GM18951 (cell line): ENCODE results near the gene CRPPA.

Experiments
- POLR2A ChIP-seq: IDR thresholded peaks from 4 replicates; pipeline ENCODE4 v1.6.1; 2011; ENCODE audit warnings: mild to moderate bottlenecking; ENCODE audit not compliant: insufficient read length, insufficient read depth; ENCODE audit errors: extremely low read depth
- in situ Hi-C: fragments of 300-500 bp; cut with MboI; formaldehyde crosslinking; loops from one replicate; pipeline ENCODE4 v1.12.0; 2022; ENCODE audit warnings: low sequenced_read_pairs, mixed read lengths, inconsistent platforms; ENCODE audit not compliant: unreplicated experiment

The CRPPA gene

DNA sequence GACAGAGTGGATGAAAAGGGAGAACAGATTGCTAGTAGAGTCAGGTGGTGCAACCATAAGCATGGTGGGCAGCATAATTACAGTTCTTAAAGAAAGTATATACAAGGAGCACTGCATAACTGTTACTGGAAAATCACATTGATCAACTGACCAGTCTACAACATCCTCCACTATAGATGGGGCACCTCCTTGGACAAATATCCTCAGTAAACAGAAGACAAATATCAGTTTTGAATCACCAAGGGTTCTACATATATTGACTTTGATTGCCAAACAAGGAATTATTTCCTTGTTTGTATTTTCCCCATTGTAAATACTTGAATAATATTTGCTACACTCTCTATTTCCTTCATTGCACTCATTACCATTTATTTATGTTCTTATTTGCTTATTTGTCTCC is 17.6 kb upstream of the CRPPA start:
- TF ChIP-seq POLR2A, result no peak
- in situ Hi-C loops, result no loop called here

DNA sequence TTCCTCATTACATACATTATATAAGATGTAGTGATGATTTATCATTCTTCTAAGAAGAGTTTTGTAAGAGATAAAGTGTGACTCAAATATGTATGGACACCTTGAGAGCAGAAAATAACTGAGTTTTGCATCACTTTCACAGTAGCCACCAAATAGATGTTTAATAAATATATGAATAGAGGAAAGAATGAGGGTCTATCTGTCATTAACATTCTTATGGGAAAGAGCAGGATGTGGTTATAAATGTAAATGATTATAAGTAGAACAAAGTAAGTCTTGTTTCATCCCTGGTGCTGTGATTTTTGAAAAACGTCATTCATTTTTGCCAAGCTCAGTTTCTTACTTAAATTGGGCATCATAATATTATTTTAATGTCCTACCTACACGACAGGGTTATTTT is 15.0 kb upstream of the CRPPA start:
- in situ Hi-C loops, result no loop called here
- TF ChIP-seq POLR2A, result no peak

DNA sequence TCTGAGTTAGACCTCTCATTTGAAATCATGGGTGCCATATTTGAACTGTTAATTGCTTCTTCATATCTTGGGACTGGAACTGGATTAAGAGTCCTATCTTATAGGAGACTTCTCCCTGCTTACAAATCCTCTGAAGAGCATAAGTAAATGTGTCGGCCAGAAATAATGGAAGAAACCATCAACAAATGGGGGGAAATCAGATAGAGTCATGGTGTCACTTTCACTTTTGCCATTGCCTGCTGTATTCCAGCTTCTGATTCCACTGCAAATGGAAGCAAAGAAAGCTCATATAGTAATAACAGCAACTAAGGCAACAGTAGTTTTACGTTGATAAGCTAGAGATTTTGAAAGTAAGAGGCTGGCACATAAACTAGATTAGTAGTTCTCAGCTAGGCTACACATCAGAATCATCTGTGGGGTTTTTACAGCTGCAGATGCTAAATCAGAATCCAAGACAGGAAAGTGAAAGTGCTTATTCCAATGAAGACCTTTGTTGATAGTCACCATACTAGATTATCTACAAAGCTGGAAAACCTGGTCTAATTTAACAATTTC is 12.3 kb upstream of the CRPPA start:
- TF ChIP-seq POLR2A, result no peak
- in situ Hi-C loops, result no loop called here

DNA sequence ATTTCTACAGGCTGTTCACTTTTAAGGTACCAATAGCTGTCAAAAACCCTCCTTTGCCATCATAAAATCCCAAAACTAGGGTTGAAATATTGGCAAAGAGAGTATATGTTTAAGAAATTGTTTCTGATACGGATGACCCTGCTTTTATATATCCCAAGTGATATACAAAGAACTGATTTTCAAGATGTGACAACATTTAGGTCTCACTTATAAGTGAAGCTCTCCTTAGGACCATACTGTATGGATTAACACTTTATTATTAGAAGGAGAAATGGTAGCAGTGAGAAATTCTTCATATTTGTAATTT is 11.0 kb upstream of the CRPPA start:
- in situ Hi-C loops, result no loop called here

DNA sequence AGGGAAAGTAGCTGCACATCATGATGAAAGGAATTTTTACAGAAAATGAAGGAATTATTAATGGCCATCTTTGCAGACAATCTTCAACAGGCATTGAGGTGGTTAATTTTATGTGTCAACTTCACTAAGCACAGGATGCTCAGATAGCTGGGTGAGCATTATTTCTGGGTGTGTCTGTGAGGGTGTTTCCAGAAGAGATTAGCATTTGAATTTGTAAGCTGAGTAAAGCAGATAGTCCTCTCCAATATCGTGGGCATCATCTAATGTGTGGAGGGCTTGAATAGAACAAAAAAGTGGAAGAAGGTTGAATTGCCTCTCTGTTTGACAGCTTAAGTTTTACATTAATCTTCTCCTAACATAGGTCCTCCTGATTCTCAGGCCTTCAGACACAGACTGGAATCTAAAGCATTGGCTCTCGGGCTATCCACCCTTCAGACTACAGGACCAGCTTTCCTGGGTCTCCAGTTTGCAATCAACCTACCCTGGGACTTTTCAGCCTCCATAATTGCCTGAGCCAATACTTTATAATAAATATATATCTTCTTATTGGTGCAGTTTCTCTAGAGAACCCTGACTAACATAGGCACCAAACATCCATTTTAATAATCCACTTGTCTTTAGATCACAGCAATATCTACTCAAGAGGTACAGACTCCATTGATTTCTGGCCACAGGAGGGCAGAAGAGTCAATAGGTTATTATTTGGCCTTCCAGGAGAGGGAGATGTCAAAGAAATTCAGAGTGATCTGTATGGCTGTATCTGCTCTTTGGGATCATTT is 10.5 kb upstream of the CRPPA start:
- TF ChIP-seq POLR2A, result no peak
- in situ Hi-C loops, result no loop called here

More for the DNA sequence above, 11.0 kb upstream of the CRPPA start:
- no peak for TF ChIP-seq POLR2A

DNA sequence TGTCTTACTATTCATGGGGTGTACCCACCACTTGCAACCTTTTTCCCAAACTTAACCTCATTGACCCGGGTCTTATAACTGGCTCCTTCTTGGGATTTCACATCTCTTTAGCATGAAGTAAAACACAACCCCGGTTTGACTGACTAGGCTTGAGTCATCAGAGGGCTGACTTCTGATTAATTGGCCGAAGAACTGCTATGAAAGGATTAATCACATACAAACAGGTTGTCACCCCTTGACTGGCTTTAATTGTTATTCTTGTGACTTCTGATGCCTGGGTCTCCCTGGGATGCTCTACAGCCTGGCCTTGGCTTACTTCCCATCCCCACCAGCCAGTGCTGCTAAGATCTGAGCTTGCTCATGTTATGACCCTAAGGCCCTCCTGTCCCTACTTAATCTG is 8.8 kb upstream of the CRPPA start:
- TF ChIP-seq POLR2A, result no peak
- in situ Hi-C loops, result no loop called here

DNA sequence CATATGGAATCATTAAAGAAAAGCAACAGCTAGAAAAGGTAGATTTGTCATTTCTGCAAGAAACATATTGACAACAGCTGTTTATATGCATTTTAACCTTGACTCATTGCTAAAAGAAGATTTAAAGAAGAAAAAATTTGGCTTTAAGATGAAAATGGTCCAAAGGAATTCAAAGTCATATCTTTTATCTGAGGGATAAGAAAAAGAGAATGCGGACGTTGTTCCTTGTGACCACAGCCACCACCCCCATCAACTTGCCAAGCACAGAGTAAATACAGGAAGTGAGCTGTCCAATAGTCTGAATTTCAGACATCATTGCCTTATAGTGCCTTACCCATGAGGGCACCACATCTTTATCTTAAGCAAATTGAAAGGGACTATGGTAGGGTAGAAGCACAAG is 7.3 kb upstream of the CRPPA start:
- in situ Hi-C loops, result no loop called here
- no peak for TF ChIP-seq POLR2A

DNA sequence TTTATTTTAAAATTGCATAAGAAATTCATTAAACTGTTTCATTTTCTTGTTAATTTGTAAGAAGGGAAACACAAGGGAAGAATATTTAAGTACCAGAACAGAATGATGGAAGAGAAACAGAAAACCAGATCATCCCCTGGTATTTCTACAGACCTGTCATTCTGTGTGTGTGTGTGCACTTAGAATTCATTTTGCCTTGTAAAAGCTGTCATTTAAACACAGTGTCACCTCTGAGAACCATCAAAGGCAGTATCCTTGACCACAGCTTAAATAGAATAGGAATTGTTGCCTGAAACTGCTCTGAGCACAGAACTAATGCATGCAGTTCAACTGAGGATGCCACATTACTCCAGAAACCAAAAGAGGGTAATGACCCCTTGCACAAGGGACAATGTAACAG is 6.8 kb upstream of the CRPPA start:
- TF ChIP-seq POLR2A, result no peak
- in situ Hi-C loops, result no loop called here

DNA sequence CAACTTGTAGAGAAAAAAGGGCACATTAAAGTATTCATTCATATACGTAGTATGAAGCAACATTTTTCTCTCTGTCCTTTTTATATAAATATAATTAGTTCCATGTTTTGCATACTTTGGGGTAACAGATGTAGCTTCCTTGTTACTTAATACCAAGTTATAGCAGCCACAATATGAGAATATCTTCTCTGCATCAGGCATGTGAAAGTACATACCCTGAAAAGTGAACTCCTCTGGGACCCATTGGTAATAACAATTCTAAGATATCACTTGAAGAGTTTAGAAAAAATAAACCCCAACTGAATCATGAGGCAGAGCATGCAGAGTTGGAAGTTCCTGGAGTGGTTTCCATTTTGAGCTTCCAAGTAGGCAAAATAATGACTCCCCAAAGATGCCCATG is 2.4 kb upstream of the CRPPA start:
- TF ChIP-seq POLR2A, result no peak
- in situ Hi-C loops, result no loop called here

DNA sequence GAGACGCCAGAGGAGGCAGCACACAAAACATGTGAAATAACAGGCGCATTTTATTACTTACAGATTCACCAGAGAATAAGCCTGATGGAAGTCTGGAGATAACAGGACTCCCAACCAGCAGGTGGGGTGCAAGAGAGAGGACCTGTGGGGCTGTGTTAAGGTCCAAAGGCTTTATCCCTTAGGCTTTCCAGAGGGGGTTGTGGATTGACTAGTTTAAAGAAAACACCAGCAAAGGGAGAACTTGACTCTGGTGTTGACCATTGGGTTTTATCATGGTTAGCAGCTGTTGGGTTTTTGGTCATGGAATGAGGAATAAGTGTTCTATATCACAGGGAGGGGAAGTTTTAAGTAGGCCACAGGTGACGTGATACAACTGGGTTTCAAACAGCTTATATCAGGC is 1.6 kb upstream of the CRPPA start:
- in situ Hi-C loops, result no loop called here
- TF ChIP-seq POLR2A, result no peak

DNA sequence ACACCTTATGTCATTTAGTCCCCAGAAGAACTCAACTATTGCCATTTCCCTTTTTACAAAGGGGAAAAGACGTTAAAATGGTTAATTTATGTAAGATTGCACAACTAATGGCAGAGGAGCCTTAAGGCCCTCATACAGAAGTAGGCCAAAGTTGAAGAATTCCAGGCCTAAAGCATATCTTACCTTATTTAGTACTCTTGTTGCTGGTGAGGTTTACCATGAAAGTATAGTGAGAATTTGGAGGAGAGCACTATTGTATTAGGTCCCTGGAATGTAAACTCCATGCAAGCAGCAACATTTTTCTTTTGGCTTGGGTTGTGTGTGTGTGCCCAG is 731 bp upstream of the CRPPA start:
- TF ChIP-seq POLR2A, result no peak
- in situ Hi-C loops, result no loop called here

DNA sequence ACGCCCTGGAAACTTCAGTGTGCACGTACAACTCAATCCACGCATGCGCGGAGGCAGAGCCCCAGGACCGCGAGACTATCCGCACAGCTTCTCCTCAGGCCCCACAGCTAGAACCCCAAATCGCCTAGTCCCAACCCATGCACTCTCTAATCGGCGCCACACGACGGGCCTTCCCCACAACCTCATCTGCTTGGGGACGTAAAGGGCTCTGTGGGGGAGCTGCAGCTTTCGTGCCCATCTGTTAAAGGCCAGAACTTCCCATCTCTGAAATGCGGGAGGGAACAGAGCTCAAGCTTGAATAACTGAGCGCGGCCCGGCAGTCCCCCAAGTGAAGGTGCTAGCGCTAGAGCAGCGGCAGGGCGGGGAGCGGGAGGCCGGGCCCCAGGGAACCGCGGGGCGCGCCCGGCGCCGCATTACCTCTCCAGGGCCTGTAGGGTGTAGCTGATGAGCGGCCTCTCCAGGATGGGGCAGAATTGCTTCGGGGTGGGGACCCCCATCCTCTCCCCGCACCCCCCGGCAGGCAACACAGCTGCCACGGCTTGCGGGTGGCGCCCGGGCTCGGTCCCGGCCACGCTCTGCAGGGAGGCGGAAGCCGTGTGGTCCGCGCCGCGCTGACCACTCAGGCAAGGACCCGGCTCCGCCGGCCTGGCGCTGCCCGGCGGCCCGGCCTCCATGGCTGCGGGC is 547 bp downstream of the CRPPA start:
- peak; percentile 70 for TF ChIP-seq POLR2A
- in situ Hi-C loops, result no loop called here

DNA sequence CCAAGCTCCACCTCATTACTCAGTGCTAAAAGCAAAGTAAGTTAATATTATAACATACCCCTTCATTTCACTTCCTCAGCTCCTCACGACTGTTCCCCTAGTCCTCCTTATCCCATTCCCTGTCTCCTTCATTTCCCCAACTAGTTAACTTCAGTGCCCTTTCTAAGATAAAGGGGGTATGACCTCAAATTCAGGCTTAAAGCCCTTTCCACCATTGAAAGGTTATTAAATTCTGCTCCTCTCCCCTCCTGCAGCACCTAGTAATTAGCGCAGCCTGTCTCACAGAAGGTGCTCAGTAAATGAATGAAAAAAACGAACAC is 1.0 kb downstream of the CRPPA start:
- in situ Hi-C loops, result no loop called here
- no peak for TF ChIP-seq POLR2A

DNA sequence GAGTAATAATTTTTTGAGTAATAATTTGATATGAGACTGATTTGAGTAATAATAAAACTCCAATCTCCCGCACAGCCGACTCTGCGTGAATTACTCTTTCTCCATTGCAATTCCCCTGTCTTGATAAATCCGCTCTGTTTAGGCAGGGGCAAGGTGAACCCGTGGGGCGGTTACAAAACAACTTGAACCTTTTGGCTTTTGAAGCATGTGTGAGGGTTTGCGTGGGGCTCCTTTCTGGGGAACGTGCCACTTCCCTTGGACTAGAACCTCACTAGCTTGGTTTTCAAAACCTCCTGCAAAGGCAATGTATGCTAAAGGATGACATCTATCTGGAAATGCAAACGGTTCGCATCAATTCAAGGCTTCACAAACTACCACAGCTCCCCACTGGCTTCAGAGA is 1.5 kb downstream of the CRPPA start:
- in situ Hi-C loops, result no loop called here
- TF ChIP-seq POLR2A, result no peak
